Uterus (tissue), 2 donors: ENCODE results near the gene SWI5.

ENCODE experiments used
- CTCF ChIP-seq, 4 experiments: fragments of 200-600 bp in 2 of 4; fragments of 450-650 bp in 2 of 4; sonication (generic) in 2 of 4; IDR thresholded peaks; one replicate each; pipeline ENCODE4 v1.5.1; 2016 to 2019; ENCODE audit warnings: antibody characterized with exemption in 4 of 4, mild to moderate bottlenecking in 2 of 4, moderate library complexity in 1 of 4
- POLR2A ChIP-seq, 2 donors: fragments of 450-650 bp; IDR thresholded peaks; one replicate each; pipeline ENCODE4 v1.6.1; 2016; ENCODE audit warnings: antibody characterized with exemption in 2 of 2, mild to moderate bottlenecking in 1 of 2, moderate library complexity in 1 of 2

- no peak for TF ChIP-seq CTCF (IDR thresholded peaks at IDR 0.05)
- TF ChIP-seq POLR2A (IDR thresholded peaks at IDR 0.05), result no peak
Measured at GRCh38 chr9:128293091-128293490, 17.0 kb downstream of the SWI5 start.
